Gastroesophageal sphincter (tissue), 3 donors: ENCODE results near the gene ALDH16A1.

Source experiments
- CTCF ChIP-seq, 4 experiments: fragments of 200-600 bp in 2 of 4; fragments of 450-650 bp in 2 of 4; sonication (generic) in 1 of 4; IDR thresholded peaks; one replicate each; pipeline ENCODE4 v1.5.1; 2017 to 2019; ENCODE audit warnings: antibody characterized with exemption in 4 of 4, mild to moderate bottlenecking in 2 of 4, moderate library complexity in 2 of 4
- POLR2A ChIP-seq, 2 donors: fragments of 450-650 bp; IDR thresholded peaks; one replicate each; pipeline ENCODE4 v1.6.1; 2017; ENCODE audit warnings: antibody characterized with exemption in 2 of 2, mild to moderate bottlenecking in 2 of 2, moderate library complexity in 1 of 2

- no peak for TF ChIP-seq CTCF (IDR thresholded peaks at IDR 0.05)
- TF ChIP-seq POLR2A (IDR thresholded peaks at IDR 0.05), result no peak
These were observed 39.8 kb downstream of the ALDH16A1 start for GRCh38 chr19:49492573-49493405.
